Activated naive CD4-positive, alpha-beta T cell treated with anti-CD3 and anti-CD28 coated beads for 36 hours (primary cell): ENCODE data around the gene ANKRD66. TPM values are rescaled to one million over a fixed set of nuclear protein-coding genes. Genes with fewer than 3 reads are reported as not detected.

ENCODE experiments used
- CTCF ChIA-PET: fragments of 350-600 bp; sonication (Branson Sonifier 250); formaldehyde crosslinking; loops from one replicate; lab custom pipeline; 2021; ENCODE audit warnings: antibody characterized with exemption; lab: Charles Lee
- DNase-seq: peaks from one replicate; pipeline ENCODE4 v3.0.0-alpha.2; 2020
- H3K27ac Mint-ChIP-seq: one replicate; pipeline ENCODE4 v1.8.0; 2021; ENCODE audit warnings: mild to moderate bottlenecking, mixed read lengths
- H3K27me3 Mint-ChIP-seq: one replicate; pipeline ENCODE4 v1.8.0; 2021; ENCODE audit warnings: low read depth, mixed read lengths
- H3K36me3 Mint-ChIP-seq: one replicate; pipeline ENCODE4 v1.8.0; 2021; ENCODE audit warnings: low read depth, mixed read lengths
- H3K4me1 Mint-ChIP-seq: one replicate; pipeline ENCODE4 v1.8.0; 2021; ENCODE audit warnings: low read depth, mixed read lengths
- H3K4me3 Mint-ChIP-seq: one replicate; pipeline ENCODE4 v1.8.0; 2021; ENCODE audit warnings: mild to moderate bottlenecking, moderate library complexity, mixed read lengths
- H3K9me3 Mint-ChIP-seq: one replicate; pipeline ENCODE4 v1.8.0; 2021; ENCODE audit warnings: mixed read lengths
- intact Hi-C: fragments of 100-400 bp; cut with micrococcal nuclease; formaldehyde crosslinking; loops from one replicate; pipeline ENCODE4 v1.15.1; 2023
- total RNA-seq, 2 experiments: library from RNA; stranded (reverse); gene quantifications; one replicate each; pipeline ENCODE4 v1.2.3, GENCODE V29; 2021

ANKRD66 gene
- total RNA-seq: not detected

GRCh38 chr6:46746696-46747095, at the start of gene ANKRD66:
ANKRD66 (plus strand) TSS chr6:46746933; CDS start chr6:46751949, 5,016 bp downstream.
- H3K9me3 Mint-ChIP-seq: no peaks in the 10 kb centered on the region
- no peak within 1 kb of the TSS for H3K27ac Mint-ChIP-seq
- no peak for DNase-seq
- CTCF ChIA-PET: no interaction called here
- intact Hi-C loops: no loop called here
- no peak within 1 kb of the TSS for H3K4me3 Mint-ChIP-seq
- H3K36me3 Mint-ChIP-seq: no peaks in the 10 kb centered on the region
- H3K4me1 Mint-ChIP-seq: no peaks in the 10 kb centered on the region
- H3K27me3 Mint-ChIP-seq: peaks cover 13% of the 10 kb centered on the region

- DNase-seq: no peak
- peaks cover 35% of the 10 kb centered on the region for H3K27me3 Mint-ChIP-seq
- no peak overlapping the region for H3K4me3 Mint-ChIP-seq
- intact Hi-C loops: no loop called here
- no peaks in the 10 kb centered on the region for H3K9me3 Mint-ChIP-seq
- no peaks in the 10 kb centered on the region for H3K36me3 Mint-ChIP-seq
- H3K27ac Mint-ChIP-seq: no peak overlapping the region
- CTCF ChIA-PET: interaction anchor here (0.7 kb wide), 2 partner anchors 204 to 1021 kb away, joined by 3 read pairs; no protein-coding TSS in a partner anchor
- H3K4me1 Mint-ChIP-seq: no peaks in the 10 kb centered on the region
These were observed 46.8 kb upstream of the ANKRD66 start for GRCh38 chr6:46699970-46700369.

- Mint-ChIP-seq H3K27ac (no peak overlapping the region), H3K27me3 (peaks cover 26% of the 10 kb centered on the region), H3K9me3 (no peaks in the 10 kb centered on the region), H3K4me3 (no peak overlapping the region), H3K36me3 (no peaks in the 10 kb centered on the region), H3K4me1 (no peaks in the 10 kb centered on the region)
- intact Hi-C loops: loop anchor here (1.0 to 2.0 kb wide), 2 partner anchors 76 to 343 kb away; no protein-coding TSS in a partner anchor
- CTCF ChIA-PET: interaction anchor here (1.7 kb wide), 1 partner anchor 144 kb away, joined by 4 read pairs; no protein-coding TSS in a partner anchor
- no peak for DNase-seq
These were observed 42.2 kb upstream of the ANKRD66 start for GRCh38 chr6:46704562-46704961.

- CTCF ChIA-PET: no interaction called here
- peaks cover 32% of the 10 kb centered on the region for H3K27me3 Mint-ChIP-seq
- intact Hi-C loops: no loop called here
- H3K27ac Mint-ChIP-seq: no peak overlapping the region
- no peak for DNase-seq
- no peaks in the 10 kb centered on the region for H3K36me3 Mint-ChIP-seq
- no peaks in the 10 kb centered on the region for H3K4me1 Mint-ChIP-seq
- no peaks in the 10 kb centered on the region for H3K9me3 Mint-ChIP-seq
- H3K4me3 Mint-ChIP-seq: no peak overlapping the region
These were observed 40.3 kb upstream of the ANKRD66 start for GRCh38 chr6:46706464-46706863.

GRCh38 chr6:46711491-46711890, 35.2 kb upstream of the ANKRD66 start:
- Mint-ChIP-seq H3K36me3 (no peaks in the 10 kb centered on the region), H3K27me3 (peaks cover 21% of the 10 kb centered on the region), H3K9me3 (no peaks in the 10 kb centered on the region), H3K4me3 (no peak overlapping the region), H3K27ac (no peak overlapping the region), H3K4me1 (no peaks in the 10 kb centered on the region)
- intact Hi-C loops: no loop called here
- CTCF ChIA-PET: no interaction called here
- no peak for DNase-seq

- CTCF ChIA-PET: no interaction called here
- Mint-ChIP-seq H3K9me3 (no peaks in the 10 kb centered on the region), H3K4me3 (no peak overlapping the region), H3K4me1 (no peaks in the 10 kb centered on the region), H3K27ac (no peak overlapping the region), H3K27me3 (peaks cover 17% of the 10 kb centered on the region), H3K36me3 (no peaks in the 10 kb centered on the region)
- no peak for DNase-seq
- intact Hi-C loops: no loop called here
These were observed 31.6 kb upstream of the ANKRD66 start for GRCh38 chr6:46715141-46715540.

GRCh38 chr6:46719099-46719498, 27.6 kb upstream of the ANKRD66 start:
- Mint-ChIP-seq H3K4me3 (no peak overlapping the region), H3K27ac (no peak overlapping the region)
- CTCF ChIA-PET: no interaction called here

GRCh38 chr6:46720401-46720800, 26.3 kb upstream of the ANKRD66 start:
- H3K27ac Mint-ChIP-seq: no peak overlapping the region
- CTCF ChIA-PET: no interaction called here

More at GRCh38 chr6:46719099-46719498, 27.6 kb upstream of the ANKRD66 start:
- Mint-ChIP-seq H3K9me3 (no peaks in the 10 kb centered on the region), H3K4me1 (no peaks in the 10 kb centered on the region), H3K27me3 (peaks cover 16% of the 10 kb centered on the region), H3K36me3 (no peaks in the 10 kb centered on the region)
- no peak for DNase-seq
- intact Hi-C loops: no loop called here

GRCh38 chr6:46729787-46730326, 16.9 kb upstream of the ANKRD66 start:
- Mint-ChIP-seq H3K4me1 (peaks cover 5% of the 10 kb centered on the region), H3K4me3 (no peak overlapping the region), H3K36me3 (no peaks in the 10 kb centered on the region), H3K27me3 (peaks cover 37% of the 10 kb centered on the region), H3K27ac (no peak overlapping the region), H3K9me3 (no peaks in the 10 kb centered on the region)
- intact Hi-C loops: no loop called here
- DNase-seq: no peak
- CTCF ChIA-PET: no interaction called here

More at GRCh38 chr6:46720401-46720800, 26.3 kb upstream of the ANKRD66 start:
- no peaks in the 10 kb centered on the region for H3K36me3 Mint-ChIP-seq
- H3K4me3 Mint-ChIP-seq: no peak overlapping the region
- intact Hi-C loops: no loop called here
- no peaks in the 10 kb centered on the region for H3K9me3 Mint-ChIP-seq
- no peaks in the 10 kb centered on the region for H3K4me1 Mint-ChIP-seq
- peaks cover 23% of the 10 kb centered on the region for H3K27me3 Mint-ChIP-seq
- no peak for DNase-seq

GRCh38 chr6:46730921-46731461, 15.7 kb upstream of the ANKRD66 start:
- CTCF ChIA-PET: no interaction called here
- H3K9me3 Mint-ChIP-seq: no peaks in the 10 kb centered on the region
- H3K36me3 Mint-ChIP-seq: no peaks in the 10 kb centered on the region
- no peak overlapping the region for H3K27ac Mint-ChIP-seq
- no peak for DNase-seq
- H3K4me1 Mint-ChIP-seq: peaks cover 9% of the 10 kb centered on the region
- no peak overlapping the region for H3K4me3 Mint-ChIP-seq
- intact Hi-C loops: no loop called here
- peaks cover 42% of the 10 kb centered on the region for H3K27me3 Mint-ChIP-seq

GRCh38 chr6:46733341-46733801, 13.4 kb upstream of the ANKRD66 start:
- no peak overlapping the region for H3K4me3 Mint-ChIP-seq
- CTCF ChIA-PET: no interaction called here
- intact Hi-C loops: no loop called here
- peaks cover 54% of the 10 kb centered on the region for H3K27me3 Mint-ChIP-seq
- H3K9me3 Mint-ChIP-seq: no peaks in the 10 kb centered on the region
- no peak for DNase-seq
- H3K36me3 Mint-ChIP-seq: no peaks in the 10 kb centered on the region
- no peak overlapping the region for H3K27ac Mint-ChIP-seq
- peaks cover 9% of the 10 kb centered on the region for H3K4me1 Mint-ChIP-seq

- Mint-ChIP-seq H3K27me3 (peaks cover 47% of the 10 kb centered on the region), H3K27ac (no peak within 1 kb of the TSS), H3K4me3 (peak within 1 kb of the TSS; percentile 46), H3K9me3 (no peaks in the 10 kb centered on the region), H3K36me3 (no peaks in the 10 kb centered on the region), H3K4me1 (peaks cover 9% of the 10 kb centered on the region)
- no peak for DNase-seq
- CTCF ChIA-PET: interaction anchor here (1.1 kb wide), 1 partner anchor 114 kb away, joined by 5 read pairs; no protein-coding TSS in a partner anchor
- intact Hi-C loops: no loop called here
These were observed 11.6 kb upstream of the ANKRD66 start, which contains the start of gene PLA2G7 for GRCh38 chr6:46734867-46735719. PLA2G7 (minus strand) TSS chr6:46735375; CDS start chr6:46722891, 12,484 bp downstream.
